ENCODE measurements around the gene LMOD3.

GRCh38 chr3:69137412-69137811 is 15.0 kb upstream of the LMOD3 start:
- TF ChIP-seq, protein P1, sequence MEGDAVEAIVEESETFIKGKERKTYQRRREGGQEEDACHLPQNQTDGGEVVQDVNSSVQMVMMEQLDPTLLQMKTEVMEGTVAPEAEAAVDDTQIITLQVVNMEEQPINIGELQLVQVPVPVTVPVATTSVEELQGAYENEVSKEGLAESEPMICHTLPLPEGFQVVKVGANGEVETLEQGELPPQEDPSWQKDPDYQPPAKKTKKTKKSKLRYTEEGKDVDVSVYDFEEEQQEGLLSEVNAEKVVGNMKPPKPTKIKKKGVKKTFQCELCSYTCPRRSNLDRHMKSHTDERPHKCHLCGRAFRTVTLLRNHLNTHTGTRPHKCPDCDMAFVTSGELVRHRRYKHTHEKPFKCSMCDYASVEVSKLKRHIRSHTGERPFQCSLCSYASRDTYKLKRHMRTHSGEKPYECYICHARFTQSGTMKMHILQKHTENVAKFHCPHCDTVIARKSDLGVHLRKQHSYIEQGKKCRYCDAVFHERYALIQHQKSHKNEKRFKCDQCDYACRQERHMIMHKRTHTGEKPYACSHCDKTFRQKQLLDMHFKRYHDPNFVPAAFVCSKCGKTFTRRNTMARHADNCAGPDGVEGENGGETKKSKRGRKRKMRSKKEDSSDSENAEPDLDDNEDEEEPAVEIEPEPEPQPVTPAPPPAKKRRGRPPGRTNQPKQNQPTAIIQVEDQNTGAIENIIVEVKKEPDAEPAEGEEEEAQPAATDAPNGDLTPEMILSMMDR (IDR thresholded peaks at IDR 0.05) = no peak
- no peak for TF ChIP-seq TCF7L2 (IDR thresholded peaks at IDR 0.05; ENCODE audit: low read depth, low read length)
- TF ChIP-seq, protein P2, sequence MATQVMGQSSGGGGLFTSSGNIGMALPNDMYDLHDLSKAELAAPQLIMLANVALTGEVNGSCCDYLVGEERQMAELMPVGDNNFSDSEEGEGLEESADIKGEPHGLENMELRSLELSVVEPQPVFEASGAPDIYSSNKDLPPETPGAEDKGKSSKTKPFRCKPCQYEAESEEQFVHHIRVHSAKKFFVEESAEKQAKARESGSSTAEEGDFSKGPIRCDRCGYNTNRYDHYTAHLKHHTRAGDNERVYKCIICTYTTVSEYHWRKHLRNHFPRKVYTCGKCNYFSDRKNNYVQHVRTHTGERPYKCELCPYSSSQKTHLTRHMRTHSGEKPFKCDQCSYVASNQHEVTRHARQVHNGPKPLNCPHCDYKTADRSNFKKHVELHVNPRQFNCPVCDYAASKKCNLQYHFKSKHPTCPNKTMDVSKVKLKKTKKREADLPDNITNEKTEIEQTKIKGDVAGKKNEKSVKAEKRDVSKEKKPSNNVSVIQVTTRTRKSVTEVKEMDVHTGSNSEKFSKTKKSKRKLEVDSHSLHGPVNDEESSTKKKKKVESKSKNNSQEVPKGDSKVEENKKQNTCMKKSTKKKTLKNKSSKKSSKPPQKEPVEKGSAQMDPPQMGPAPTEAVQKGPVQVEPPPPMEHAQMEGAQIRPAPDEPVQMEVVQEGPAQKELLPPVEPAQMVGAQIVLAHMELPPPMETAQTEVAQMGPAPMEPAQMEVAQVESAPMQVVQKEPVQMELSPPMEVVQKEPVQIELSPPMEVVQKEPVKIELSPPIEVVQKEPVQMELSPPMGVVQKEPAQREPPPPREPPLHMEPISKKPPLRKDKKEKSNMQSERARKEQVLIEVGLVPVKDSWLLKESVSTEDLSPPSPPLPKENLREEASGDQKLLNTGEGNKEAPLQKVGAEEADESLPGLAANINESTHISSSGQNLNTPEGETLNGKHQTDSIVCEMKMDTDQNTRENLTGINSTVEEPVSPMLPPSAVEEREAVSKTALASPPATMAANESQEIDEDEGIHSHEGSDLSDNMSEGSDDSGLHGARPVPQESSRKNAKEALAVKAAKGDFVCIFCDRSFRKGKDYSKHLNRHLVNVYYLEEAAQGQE (IDR thresholded peaks at IDR 0.05; ENCODE audit: insufficient read depth in 1 of 2, low read depth in 2 of 2, low read length in 1 of 2) = no peak
- no peak for TF ChIP-seq POLR2AphosphoS5 (IDR thresholded peaks at IDR 0.05; ENCODE audit: low read depth, low read length)
- no peak for TF ChIP-seq SIN3A (IDR thresholded peaks at IDR 0.05; ENCODE audit: borderline replicate concordance, insufficient read depth, low read depth, low read length)
